Suprapubic skin (tissue), 4 donors: Measurements from ENCODE around the gene RNF227.

ENCODE experiments used
- CTCF ChIP-seq, 2 donors: fragments of 200-600 bp in 1 of 2; fragments of 450-650 bp in 1 of 2; sonication (generic) in 1 of 2; IDR thresholded peaks; one replicate each; pipeline ENCODE4 v1.5.1; 2016 to 2019; ENCODE audit warnings: antibody characterized with exemption in 2 of 2, mild to moderate bottlenecking in 1 of 2, moderate library complexity in 1 of 2
- EP300 ChIP-seq: sonication (generic); formaldehyde crosslinking; IDR thresholded peaks from one replicate; pipeline ENCODE4 v1.6.1; 2017; ENCODE audit warnings: antibody characterized with exemption
- POLR2A ChIP-seq, 2 donors: fragments of 450-650 bp; IDR thresholded peaks; one replicate each; pipeline ENCODE4 v1.6.1; 2017; ENCODE audit warnings: antibody characterized with exemption in 2 of 2, mild to moderate bottlenecking in 2 of 2, moderate library complexity in 2 of 2
- POLR2AphosphoS5 ChIP-seq, 3 donors: sonication (generic); formaldehyde crosslinking; IDR thresholded peaks; one replicate each; pipeline ENCODE4 v1.6.1; 2017; ENCODE audit warnings: antibody characterized with exemption in 3 of 3

- TF ChIP-seq POLR2AphosphoS5 (IDR thresholded peaks at IDR 0.05) (no peak), POLR2A (IDR thresholded peaks at IDR 0.05) (no peak), CTCF (IDR thresholded peaks at IDR 0.05) (no peak), EP300 (no peak)
These were observed 43.0 kb downstream of the RNF227 start for GRCh38 chr17:7873051-7873450.
